Measurements from ENCODE around the gene SET. TPM values are rescaled to one million over a fixed set of nuclear protein-coding genes. Genes with fewer than 3 reads are reported as not detected.
A peak's percentile ranks its signal among the peaks of the same experiment; 100 is the strongest.

Gene SET
- total and polyA plus RNA-seq, 2 of the 13 experiments (the other 11 are each of a cell fraction or from before 2014, with no cell fraction given) = 94.2 to 611 TPM

DNA sequence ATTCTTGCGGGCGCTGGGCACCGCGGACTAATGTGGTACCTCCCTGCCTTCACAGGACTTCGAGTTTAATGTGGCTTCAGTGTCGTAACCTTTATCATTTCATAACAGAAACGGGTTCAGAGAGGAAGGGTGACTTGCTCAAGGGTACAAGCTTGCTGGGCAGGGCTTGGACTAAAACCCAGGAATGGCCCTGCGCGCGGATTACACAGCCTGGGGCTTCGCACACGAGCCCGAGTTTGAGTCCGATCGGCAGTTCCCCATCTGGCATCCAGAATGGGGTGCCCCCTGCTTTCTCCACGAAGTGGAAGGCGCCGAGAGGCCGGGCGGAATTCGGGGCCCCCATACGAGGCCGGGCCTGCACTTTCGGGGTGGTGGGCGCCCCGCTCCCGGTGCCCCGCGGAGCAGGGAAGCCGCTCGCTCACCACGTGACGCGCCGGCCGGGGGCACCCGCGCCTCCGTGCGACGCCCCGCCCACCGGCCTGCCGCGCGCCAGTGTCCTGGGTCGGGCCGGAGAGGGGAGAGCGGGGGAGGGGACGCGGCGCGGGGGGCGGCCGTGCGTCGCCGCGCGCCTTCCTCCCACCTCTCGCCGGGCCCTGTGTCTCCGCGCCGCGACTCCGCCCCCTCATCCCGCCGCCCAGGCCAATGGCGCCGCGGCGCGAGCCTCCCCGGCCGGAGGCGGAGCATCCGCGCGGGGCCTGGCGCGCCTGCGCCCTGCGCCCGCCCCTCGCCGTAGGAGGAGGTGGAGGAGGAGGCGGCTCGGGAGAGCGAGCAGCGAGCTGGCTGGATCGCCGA, at the start of gene SET (continued):
- TF ChIP-seq ZBTB21 (CRISPR knock-in tag; IDR thresholded peaks at IDR 0.05) = no peak
- TF ChIP-seq, protein P1, sequence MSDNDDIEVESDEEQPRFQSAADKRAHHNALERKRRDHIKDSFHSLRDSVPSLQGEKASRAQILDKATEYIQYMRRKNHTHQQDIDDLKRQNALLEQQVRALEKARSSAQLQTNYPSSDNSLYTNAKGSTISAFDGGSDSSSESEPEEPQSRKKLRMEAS (IDR thresholded peaks at IDR 0.05) = peak; percentile 55; the same call in 1 of the 2 replicates
- no peak for TF ChIP-seq ZBTB7B (CRISPR knock-in tag; IDR thresholded peaks at IDR 0.05)
- TF ChIP-seq ZNF549 (CRISPR knock-in tag; IDR thresholded peaks at IDR 0.05) = no peak
- TF ChIP-seq MTF2 (CRISPR knock-in tag; IDR thresholded peaks at IDR 0.05; ENCODE audit: borderline replicate concordance) = no peak
- TF ChIP-seq, protein P2, sequence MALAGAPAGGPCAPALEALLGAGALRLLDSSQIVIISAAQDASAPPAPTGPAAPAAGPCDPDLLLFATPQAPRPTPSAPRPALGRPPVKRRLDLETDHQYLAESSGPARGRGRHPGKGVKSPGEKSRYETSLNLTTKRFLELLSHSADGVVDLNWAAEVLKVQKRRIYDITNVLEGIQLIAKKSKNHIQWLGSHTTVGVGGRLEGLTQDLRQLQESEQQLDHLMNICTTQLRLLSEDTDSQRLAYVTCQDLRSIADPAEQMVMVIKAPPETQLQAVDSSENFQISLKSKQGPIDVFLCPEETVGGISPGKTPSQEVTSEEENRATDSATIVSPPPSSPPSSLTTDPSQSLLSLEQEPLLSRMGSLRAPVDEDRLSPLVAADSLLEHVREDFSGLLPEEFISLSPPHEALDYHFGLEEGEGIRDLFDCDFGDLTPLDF (CRISPR knock-in tag; IDR thresholded peaks at IDR 0.05) = 0 out of 2 replicates have a peak, but pooled peaks have one; percentile 21
- TF ChIP-seq, protein P3, sequence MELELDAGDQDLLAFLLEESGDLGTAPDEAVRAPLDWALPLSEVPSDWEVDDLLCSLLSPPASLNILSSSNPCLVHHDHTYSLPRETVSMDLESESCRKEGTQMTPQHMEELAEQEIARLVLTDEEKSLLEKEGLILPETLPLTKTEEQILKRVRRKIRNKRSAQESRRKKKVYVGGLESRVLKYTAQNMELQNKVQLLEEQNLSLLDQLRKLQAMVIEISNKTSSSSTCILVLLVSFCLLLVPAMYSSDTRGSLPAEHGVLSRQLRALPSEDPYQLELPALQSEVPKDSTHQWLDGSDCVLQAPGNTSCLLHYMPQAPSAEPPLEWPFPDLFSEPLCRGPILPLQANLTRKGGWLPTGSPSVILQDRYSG (CRISPR knock-in tag; IDR thresholded peaks at IDR 0.05) = no peak
- TF ChIP-seq ZNF143 (CRISPR knock-in tag; IDR thresholded peaks at IDR 0.05) = no peak
- no peak for TF ChIP-seq ZMYM2 (CRISPR knock-in tag; IDR thresholded peaks at IDR 0.05)
- TF ChIP-seq ZNF749 (CRISPR knock-in tag; IDR thresholded peaks at IDR 0.05; ENCODE audit: borderline replicate concordance) = 0 out of 2 replicates have a peak, but pooled peaks have one; percentile 11
- no peak for TF ChIP-seq ZSCAN9 (CRISPR knock-in tag; IDR thresholded peaks at IDR 0.05; ENCODE audit: borderline replicate concordance)
- TF ChIP-seq, protein P4, sequence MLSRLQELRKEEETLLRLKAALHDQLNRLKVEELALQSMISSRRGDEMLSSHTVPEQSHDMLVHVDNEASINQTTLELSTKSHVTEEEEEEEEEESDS (CRISPR knock-in tag; IDR thresholded peaks at IDR 0.05; ENCODE audit: borderline replicate concordance) = no peak
- TF ChIP-seq NFKB2 (CRISPR knock-in tag; IDR thresholded peaks at IDR 0.05; ENCODE audit: borderline replicate concordance) = no peak
- TF ChIP-seq, protein P5, sequence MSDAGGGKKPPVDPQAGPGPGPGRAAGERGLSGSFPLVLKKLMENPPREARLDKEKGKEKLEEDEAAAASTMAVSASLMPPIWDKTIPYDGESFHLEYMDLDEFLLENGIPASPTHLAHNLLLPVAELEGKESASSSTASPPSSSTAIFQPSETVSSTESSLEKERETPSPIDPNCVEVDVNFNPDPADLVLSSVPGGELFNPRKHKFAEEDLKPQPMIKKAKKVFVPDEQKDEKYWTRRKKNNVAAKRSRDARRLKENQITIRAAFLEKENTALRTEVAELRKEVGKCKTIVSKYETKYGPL (CRISPR knock-in tag; IDR thresholded peaks at IDR 0.05) = no peak
- TF ChIP-seq ISL2 (CRISPR knock-in tag; IDR thresholded peaks at IDR 0.05) = 0 out of 2 replicates have a peak, but pooled peaks have one; percentile 18
- 0 out of 2 replicates have a peak, but pooled peaks have one; percentile 39 for TF ChIP-seq ZSCAN20 (CRISPR knock-in tag; IDR thresholded peaks at IDR 0.05; ENCODE audit: borderline replicate concordance)
- TF ChIP-seq, protein P6, sequence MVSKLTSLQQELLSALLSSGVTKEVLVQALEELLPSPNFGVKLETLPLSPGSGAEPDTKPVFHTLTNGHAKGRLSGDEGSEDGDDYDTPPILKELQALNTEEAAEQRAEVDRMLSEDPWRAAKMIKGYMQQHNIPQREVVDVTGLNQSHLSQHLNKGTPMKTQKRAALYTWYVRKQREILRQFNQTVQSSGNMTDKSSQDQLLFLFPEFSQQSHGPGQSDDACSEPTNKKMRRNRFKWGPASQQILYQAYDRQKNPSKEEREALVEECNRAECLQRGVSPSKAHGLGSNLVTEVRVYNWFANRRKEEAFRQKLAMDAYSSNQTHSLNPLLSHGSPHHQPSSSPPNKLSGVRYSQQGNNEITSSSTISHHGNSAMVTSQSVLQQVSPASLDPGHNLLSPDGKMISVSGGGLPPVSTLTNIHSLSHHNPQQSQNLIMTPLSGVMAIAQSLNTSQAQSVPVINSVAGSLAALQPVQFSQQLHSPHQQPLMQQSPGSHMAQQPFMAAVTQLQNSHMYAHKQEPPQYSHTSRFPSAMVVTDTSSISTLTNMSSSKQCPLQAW (CRISPR knock-in tag; IDR thresholded peaks at IDR 0.05) = peak; percentile 66
- TF ChIP-seq, protein P7, sequence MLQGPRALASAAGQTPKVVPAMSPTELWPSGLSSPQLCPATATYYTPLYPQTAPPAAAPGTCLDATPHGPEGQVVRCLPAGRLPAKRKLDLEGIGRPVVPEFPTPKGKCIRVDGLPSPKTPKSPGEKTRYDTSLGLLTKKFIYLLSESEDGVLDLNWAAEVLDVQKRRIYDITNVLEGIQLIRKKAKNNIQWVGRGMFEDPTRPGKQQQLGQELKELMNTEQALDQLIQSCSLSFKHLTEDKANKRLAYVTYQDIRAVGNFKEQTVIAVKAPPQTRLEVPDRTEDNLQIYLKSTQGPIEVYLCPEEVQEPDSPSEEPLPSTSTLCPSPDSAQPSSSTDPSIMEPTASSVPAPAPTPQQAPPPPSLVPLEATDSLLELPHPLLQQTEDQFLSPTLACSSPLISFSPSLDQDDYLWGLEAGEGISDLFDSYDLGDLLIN (CRISPR knock-in tag; IDR thresholded peaks at IDR 0.05; ENCODE audit: borderline replicate concordance) = no peak
- TF ChIP-seq ZNF619 (CRISPR knock-in tag; IDR thresholded peaks at IDR 0.05) = no peak
- no peak for TF ChIP-seq REPIN1 (CRISPR knock-in tag; IDR thresholded peaks at IDR 0.05; ENCODE audit: borderline replicate concordance, low read depth)
- peak; percentile 43; the same call in 1 of the 2 replicates for TF ChIP-seq JDP2 (CRISPR knock-in tag; IDR thresholded peaks at IDR 0.05; ENCODE audit: borderline replicate concordance)
